ENCODE results near the gene LAMA5.

DNA sequence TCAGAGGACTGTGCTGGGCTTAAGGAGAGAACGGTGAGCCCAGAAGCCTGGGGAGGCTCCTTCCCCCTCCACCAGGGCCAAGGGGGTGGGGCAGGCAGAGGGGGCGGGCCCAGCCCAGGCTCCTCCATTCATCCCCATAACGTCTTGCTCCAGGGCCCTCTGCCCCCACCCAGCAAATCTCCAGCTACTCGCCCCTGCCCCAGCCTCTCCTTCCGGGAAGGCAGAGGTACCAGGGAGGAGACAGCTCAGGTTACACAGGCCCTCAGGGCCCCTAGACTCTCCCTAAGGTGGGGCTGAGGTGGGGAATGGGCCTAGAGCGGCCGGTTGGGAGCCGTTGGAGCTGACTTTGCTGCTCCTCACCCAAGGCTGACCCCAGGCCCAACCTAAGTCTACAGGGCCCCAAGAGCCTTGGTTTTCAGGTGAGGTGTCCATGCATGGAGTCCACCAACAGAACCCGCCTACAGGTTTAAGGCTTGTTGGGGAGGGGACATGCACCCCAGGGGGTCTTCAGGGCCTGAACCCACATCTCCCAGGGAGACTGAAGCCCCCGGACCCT is 1.2 kb downstream of the LAMA5 start:
- TF ChIP-seq, protein P1, sequence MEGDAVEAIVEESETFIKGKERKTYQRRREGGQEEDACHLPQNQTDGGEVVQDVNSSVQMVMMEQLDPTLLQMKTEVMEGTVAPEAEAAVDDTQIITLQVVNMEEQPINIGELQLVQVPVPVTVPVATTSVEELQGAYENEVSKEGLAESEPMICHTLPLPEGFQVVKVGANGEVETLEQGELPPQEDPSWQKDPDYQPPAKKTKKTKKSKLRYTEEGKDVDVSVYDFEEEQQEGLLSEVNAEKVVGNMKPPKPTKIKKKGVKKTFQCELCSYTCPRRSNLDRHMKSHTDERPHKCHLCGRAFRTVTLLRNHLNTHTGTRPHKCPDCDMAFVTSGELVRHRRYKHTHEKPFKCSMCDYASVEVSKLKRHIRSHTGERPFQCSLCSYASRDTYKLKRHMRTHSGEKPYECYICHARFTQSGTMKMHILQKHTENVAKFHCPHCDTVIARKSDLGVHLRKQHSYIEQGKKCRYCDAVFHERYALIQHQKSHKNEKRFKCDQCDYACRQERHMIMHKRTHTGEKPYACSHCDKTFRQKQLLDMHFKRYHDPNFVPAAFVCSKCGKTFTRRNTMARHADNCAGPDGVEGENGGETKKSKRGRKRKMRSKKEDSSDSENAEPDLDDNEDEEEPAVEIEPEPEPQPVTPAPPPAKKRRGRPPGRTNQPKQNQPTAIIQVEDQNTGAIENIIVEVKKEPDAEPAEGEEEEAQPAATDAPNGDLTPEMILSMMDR (IDR thresholded peaks at IDR 0.05): no peak
- no peak for TF ChIP-seq POLR2A (IDR thresholded peaks at IDR 0.05)
- TF ChIP-seq POLR2AphosphoS5 (IDR thresholded peaks at IDR 0.05): no peak
- no peak for TF ChIP-seq EP300 (IDR thresholded peaks at IDR 0.05)

Measured in stomach (tissue), 4 donors.